Kidney tubule cell (primary cell): ENCODE measurements around the gene CNOT8.
"Not testable (repeated sequence)": the region's sequence is repeated elsewhere in the genome, so short reads cannot be mapped to it uniquely, and the experiment has no call there.

Source experiments
- DNase-seq: peaks from one replicate; pipeline ENCODE4 v3.0.0-alpha.2; 2018; ENCODE audit warnings: low spot score

CNOT8 gene

GRCh38 chr5:154858297-154858971 is at the start of gene CNOT8:
TSS of gene CNOT8 (plus strand) at chr5:154858627. CDS start at chr5:154863279, 4,652 bp downstream.
- DNase-seq, result peak; percentile 98

- no peak for DNase-seq
These were observed 47.2 kb upstream of the CNOT8 start for GRCh38 chr5:154811239-154811638.

DNA sequence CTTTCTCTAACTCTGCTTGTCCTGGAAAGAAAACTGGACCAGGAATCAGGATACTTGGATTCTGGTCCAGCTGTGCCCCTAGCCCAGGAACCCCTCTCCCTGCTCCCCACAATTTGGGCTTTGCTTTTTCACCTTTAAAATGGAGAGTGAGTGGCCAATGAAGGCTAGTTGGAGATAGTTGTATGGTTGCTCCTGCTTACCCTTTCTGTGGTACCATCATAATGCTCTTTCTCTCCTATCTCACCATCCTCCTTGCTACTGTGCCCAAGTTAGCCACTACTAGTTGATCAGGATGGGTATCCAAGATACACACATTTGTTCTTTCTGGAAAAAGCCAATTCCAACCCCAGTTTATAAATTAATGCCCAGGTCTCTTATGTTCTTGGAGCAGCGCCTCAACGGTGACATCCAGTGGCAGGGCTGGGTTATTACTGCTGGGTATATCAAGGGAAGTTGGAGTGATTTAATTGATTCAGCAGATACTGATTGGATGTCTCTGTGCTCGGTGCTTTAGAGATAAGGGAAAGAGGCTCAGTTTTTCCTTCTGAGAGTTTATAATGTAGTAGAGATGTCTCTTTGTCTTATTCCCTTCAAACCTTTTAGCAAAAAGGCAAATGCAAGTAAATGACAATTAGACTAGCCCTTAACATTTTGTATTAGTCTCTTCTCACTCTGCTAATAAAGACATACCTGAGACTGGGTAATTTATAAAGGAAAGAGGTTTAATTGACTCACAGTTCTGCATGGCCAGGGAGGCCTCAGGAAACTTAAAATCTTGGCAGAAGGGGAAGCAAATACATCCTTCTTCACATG is 46.6 kb upstream of the CNOT8 start:
- DNase-seq, result peak; percentile 67

GRCh38 chr5:154813158-154813557 is 45.3 kb upstream of the CNOT8 start:
- DNase-seq, result no peak

GRCh38 chr5:154813736-154814135 is 44.7 kb upstream of the CNOT8 start:
- DNase-seq, result no peak

GRCh38 chr5:154815025-154815424 is 43.4 kb upstream of the CNOT8 start:
- DNase-seq, result no peak

GRCh38 chr5:154815684-154816247 is 42.7 kb upstream of the CNOT8 start:
- DNase-seq, result peak; percentile 16

- DNase-seq, result no peak
These were observed 41.4 kb upstream of the CNOT8 start for GRCh38 chr5:154816891-154817492.

- DNase-seq, result no peak
These were observed 40.6 kb upstream of the CNOT8 start for GRCh38 chr5:154817815-154818214.

DNA sequence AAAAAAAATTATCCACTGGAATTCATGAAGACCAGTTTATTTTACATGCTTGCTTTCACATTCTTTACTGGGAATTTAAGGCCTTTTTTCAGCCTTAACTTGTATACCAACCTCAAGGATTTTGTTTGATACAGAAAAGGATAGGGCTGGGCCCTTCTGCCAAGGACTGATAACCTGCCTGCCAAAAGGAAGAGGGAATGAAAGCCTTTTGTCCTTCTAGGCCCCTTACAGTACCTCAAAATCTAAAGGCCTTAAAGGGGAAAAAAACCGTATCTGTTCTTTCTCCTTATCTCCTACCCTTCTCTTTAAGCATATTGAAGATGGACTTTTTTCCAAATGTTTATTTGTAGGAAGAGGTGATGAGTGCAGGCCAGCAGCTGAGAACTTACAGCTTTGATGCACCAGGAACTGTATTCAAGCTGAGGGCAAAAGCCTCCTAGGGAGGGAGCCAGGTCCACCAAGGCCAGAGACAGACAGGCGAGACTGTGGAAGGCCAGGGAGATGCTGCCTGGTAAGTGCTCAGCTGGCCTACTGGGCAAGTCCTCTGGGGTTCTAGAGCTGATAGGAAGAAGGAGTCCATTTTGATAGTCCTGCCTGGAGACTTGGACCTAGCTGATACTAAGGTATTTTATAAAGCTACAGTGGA is 39.8 kb upstream of the CNOT8 start:
- DNase-seq, result no peak

DNA sequence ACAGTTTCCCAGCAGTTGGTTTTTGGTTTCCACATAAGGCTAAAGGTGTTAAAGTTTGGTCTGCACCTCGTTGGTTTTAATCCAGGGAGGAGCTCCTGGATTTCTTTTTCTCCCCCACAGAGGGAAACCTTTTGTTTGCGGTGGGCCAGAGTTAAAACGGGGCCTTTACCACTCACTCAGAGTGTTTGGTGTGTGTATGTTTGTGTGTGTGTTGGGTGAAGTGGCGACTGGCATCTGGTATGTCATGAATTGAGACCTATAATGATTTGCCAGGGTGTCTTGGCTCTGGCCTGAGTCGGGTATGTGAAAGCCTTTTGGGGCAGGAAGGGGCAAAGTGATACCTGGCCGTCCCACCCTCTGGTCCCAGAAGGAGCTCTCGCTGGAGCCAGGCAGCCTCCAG is 38.9 kb upstream of the CNOT8 start:
- no peak for DNase-seq

GRCh38 chr5:154820383-154820782 is 38.0 kb upstream of the CNOT8 start:
- no peak for DNase-seq

- not testable (repeated sequence) for DNase-seq
These were observed 35.5 kb upstream of the CNOT8 start for GRCh38 chr5:154822896-154823295.

GRCh38 chr5:154823605-154824004 is 34.8 kb upstream of the CNOT8 start:
- DNase-seq, result no peak

GRCh38 chr5:154824070-154824469 is 34.4 kb upstream of the CNOT8 start:
- no peak for DNase-seq

DNA sequence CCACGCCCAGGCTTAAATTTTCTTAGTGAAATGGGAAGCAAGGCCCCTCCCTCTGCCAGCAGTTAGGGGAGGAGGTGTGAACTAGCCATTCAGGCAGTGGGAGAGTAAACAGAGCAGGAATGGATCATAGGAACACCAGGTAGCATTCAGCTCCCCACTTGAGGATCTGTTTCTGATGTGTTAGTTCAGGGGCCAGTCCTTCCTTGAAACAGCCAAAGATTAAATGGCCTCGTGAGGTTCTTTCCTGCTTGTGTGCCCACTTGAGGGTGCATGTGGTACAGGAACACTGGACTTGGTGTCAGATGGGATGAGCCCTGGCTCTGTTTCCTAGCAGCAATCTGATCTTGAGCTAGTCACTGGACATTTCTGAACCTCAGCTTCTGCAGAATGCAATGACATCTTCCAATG is 29.2 kb upstream of the CNOT8 start:
- DNase-seq, result no peak

- DNase-seq, result peak; percentile 95
These were observed 28.7 kb upstream of the CNOT8 start for GRCh38 chr5:154829589-154830218.

DNA sequence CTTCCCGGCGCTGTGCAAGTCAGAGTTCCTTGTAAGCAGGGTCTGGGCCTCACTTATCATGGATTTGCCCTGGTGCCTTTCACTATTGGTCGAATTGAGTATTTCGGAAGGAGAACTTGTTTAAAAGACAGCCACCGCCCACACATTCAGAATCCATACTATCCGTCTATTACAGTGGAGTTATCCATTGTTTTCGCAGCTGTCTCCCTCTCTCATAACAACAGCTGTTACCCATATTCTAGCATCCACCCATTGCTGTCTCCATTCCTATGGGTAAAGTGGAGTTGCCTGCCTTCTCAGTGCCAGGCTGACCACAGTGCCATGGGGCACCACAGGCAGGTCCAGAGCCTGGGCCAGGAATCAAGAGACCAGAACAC is 28.2 kb upstream of the CNOT8 start:
- DNase-seq, result no peak

GRCh38 chr5:154830596-154830995 is 27.8 kb upstream of the CNOT8 start:
- DNase-seq, result no peak

DNA sequence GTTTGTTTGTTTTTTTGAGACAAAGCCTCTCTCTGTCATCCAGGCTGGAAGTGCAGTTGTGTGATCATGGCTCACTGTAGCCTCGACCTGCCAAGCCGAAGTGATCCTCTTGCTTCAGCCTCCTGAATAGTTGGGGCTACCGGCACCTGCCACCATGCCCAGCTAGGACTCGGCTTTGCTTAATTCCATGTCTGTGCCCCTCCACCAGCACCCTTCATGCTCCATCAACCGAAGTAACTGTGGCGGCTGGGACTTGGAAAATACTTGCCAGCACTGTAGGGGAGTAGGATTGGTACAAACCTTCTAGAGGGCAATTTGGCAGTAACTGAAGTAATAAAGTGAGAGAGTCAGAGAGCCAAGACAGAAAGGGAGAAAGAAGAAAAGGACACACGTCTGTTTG is 27.0 kb upstream of the CNOT8 start:
- no peak for DNase-seq

DNA sequence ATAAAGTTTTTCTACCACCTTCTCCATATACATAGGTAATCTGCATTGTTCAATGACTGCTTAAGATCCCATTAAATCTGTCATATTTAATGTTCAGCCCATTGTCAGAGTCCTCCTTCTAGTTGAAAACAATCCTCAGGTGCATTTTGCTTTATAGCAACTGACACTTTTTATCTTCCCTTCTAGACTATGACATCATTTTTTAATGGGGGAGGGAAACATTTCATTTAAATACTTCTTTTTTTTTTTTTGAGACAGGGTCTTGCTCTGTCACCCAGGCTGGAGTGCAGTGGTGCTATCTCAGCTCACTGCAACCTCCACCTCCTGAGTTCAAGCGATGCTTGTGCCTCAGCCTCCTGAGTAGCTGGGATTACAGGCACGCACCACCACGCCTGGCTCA is 25.6 kb upstream of the CNOT8 start:
- not testable (repeated sequence) for DNase-seq

DNA sequence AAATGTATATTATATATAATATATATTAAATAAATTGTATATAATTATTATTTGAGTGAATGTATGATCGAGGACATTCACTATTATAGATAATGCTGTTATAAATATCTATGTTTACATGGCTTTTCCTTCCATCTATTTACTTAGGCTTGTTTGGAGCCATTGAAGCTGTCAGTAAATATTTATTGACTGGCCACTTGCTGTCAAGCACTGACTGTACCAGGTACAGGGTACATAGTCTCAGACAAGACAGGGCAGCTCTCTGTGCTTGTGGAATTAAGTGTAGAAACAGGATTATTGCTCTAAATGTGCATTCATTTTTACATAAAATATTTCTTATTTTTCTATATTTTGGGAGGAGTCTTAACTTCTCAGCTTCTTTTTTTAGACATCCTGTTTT is 24.4 kb upstream of the CNOT8 start:
- no peak for DNase-seq
